A673 (cell line): ENCODE results near the gene IL1RAPL2. TPM values are rescaled to one million over a fixed set of nuclear protein-coding genes. Genes with fewer than 3 reads are reported as not detected.

Experiments
- BruUV-seq: library from RNA; stranded (reverse); fragments of 400-500 nt; replicated peaks from 2 replicates; lab custom pipeline; 2021; lab: Mats Ljungman, UMichigan
- CTCF ChIA-PET: fragments of 300-600 bp; sonication (Branson Sonifier 250); formaldehyde crosslinking; loops from one replicate; lab custom pipeline; 2022; ENCODE audit warnings: antibody characterized with exemption; lab: Charles Lee
- POLR2A ChIA-PET: fragments of 300-600 bp; sonication (Branson Sonifier 250); formaldehyde crosslinking; loops from one replicate; lab custom pipeline; 2022; ENCODE audit warnings: antibody characterized with exemption; ENCODE audit not compliant: low non-redundant PET; lab: Charles Lee
- DNase-seq: peaks from one replicate; pipeline ENCODE4 v3.0.0-alpha.2; 2015; ENCODE audit warnings: low spot score
- H3K27ac ChIP-seq: fragments of 200-600 bp; sonication (generic); 2 replicates; pipeline ENCODE4 v1.5.1; 2016; ENCODE audit warnings: mixed run types, low read depth, mild to moderate bottlenecking, mixed read lengths, antibody characterized with exemption, low read length; ENCODE audit not compliant: poor library complexity, severe bottlenecking
- H3K27me3 ChIP-seq: fragments of 200-600 bp; sonication (generic); replicated peaks from 2 replicates; pipeline ENCODE4 v1.6.1; 2017; ENCODE audit warnings: mixed run types, low read depth, mild to moderate bottlenecking, mixed read lengths, antibody characterized with exemption, low read length; ENCODE audit not compliant: insufficient read depth, poor library complexity
- H3K36me3 ChIP-seq: fragments of 200-600 bp; sonication (generic); 2 replicates; pipeline ENCODE4 v1.6.1; 2016; ENCODE audit warnings: mixed run types, mild to moderate bottlenecking, mixed read lengths, antibody characterized with exemption, low read length; ENCODE audit not compliant: insufficient read depth, poor library complexity, severe bottlenecking
- H3K4me1 ChIP-seq: fragments of 200-600 bp; sonication (generic); 2 replicates; pipeline ENCODE4 v1.6.1; 2017; ENCODE audit warnings: mixed run types, mild to moderate bottlenecking, mixed read lengths, antibody characterized with exemption, low read length; ENCODE audit not compliant: insufficient read depth, poor library complexity, severe bottlenecking
- H3K4me3 ChIP-seq: fragments of 200-600 bp; sonication (generic); 2 replicates; pipeline ENCODE4 v1.5.1; 2016; ENCODE audit warnings: low read depth, mixed run types, mild to moderate bottlenecking, mixed read lengths, low read length; ENCODE audit not compliant: poor library complexity, severe bottlenecking
- H3K9me3 ChIP-seq: fragments of 200-600 bp; sonication (generic); 2 replicates; pipeline ENCODE4 v1.6.1; 2016; ENCODE audit warnings: mixed run types, low read depth, mild to moderate bottlenecking, mixed read lengths, antibody characterized with exemption, low read length; ENCODE audit not compliant: poor library complexity, severe bottlenecking
- CTCF ChIP-seq: fragments of 300-800, 200-600 bp; sonication (generic); conservative IDR thresholded peaks from 2 replicates; pipeline ENCODE4 v1.5.1; 2017; ENCODE audit warnings: low read depth, mild to moderate bottlenecking, antibody characterized with exemption, low read length, moderate library complexity, mixed read lengths
- EZH2 ChIP-seq: fragments of 200-600 bp; sonication (generic); IDR thresholded peaks from 2 replicates; pipeline ENCODE4 v1.6.1; 2017; ENCODE audit warnings: borderline replicate concordance, low read depth, mild to moderate bottlenecking, mixed read lengths, antibody characterized with exemption, low read length; ENCODE audit not compliant: poor library complexity, severe bottlenecking
- intact Hi-C: fragments of 100-400 bp; cut with micrococcal nuclease; formaldehyde crosslinking; loops from one replicate; pipeline ENCODE4 v1.10.0; 2022; ENCODE audit not compliant: unreplicated experiment
- total RNA-seq: library from RNA; stranded (reverse); gene quantifications from 2 replicates; pipeline ENCODE4 v1.2.3, GENCODE V29; 2021

The IL1RAPL2 gene
- total RNA-seq, 1 experiment from 2014 or later, result not detected

- no peak for TF ChIP-seq EZH2
- no peaks in the 10 kb centered on the region for H3K27me3 ChIP-seq
- no peak overlapping the region for H3K4me3 ChIP-seq
- CTCF ChIA-PET, result no interaction called here
- no peak for DNase-seq
- no peaks in the 10 kb centered on the region for H3K36me3 ChIP-seq
- H3K9me3 ChIP-seq, result no peaks in the 10 kb centered on the region
- H3K4me1 ChIP-seq, result no peaks in the 10 kb centered on the region
- intact Hi-C loops, result no loop called here
- POLR2A ChIA-PET, result no interaction called here
- BruUV-seq, result no TSS peak
- no peak overlapping the region for H3K27ac ChIP-seq
These were observed 440.1 kb downstream of the IL1RAPL2 start for GRCh38 chrX:105006103-105006502.

- intact Hi-C loops, result no loop called here
- POLR2A ChIA-PET, result no interaction called here
These were observed 441.0 kb downstream of the IL1RAPL2 start for GRCh38 chrX:105006996-105007395.

GRCh38 chrX:105013719-105014118 is 447.7 kb downstream of the IL1RAPL2 start:
- Histone ChIP-seq H3K4me1 (no peaks in the 10 kb centered on the region), H3K36me3 (no peaks in the 10 kb centered on the region), H3K4me3 (no peak overlapping the region), H3K27me3 (no peaks in the 10 kb centered on the region), H3K9me3 (no peaks in the 10 kb centered on the region), H3K27ac (no peak overlapping the region)
- TF ChIP-seq CTCF (no peak), EZH2 (no peak)
- ChIA-PET POLR2A (no interaction called here), CTCF (no interaction called here)
- DNase-seq, result no peak
- BruUV-seq, result no TSS peak
- intact Hi-C loops, result no loop called here

More at GRCh38 chrX:105006996-105007395, 441.0 kb downstream of the IL1RAPL2 start:
- no TSS peak for BruUV-seq
- H3K27ac ChIP-seq, result no peak overlapping the region
- TF ChIP-seq EZH2 (no peak), CTCF (no peak)
- CTCF ChIA-PET, result no interaction called here
- H3K9me3 ChIP-seq, result no peaks in the 10 kb centered on the region
- H3K36me3 ChIP-seq, result no peaks in the 10 kb centered on the region
- no peak overlapping the region for H3K4me3 ChIP-seq
- no peaks in the 10 kb centered on the region for H3K4me1 ChIP-seq
- H3K27me3 ChIP-seq, result no peaks in the 10 kb centered on the region
- DNase-seq, result no peak

GRCh38 chrX:105017641-105018040 is 451.6 kb downstream of the IL1RAPL2 start:
- intact Hi-C loops, result no loop called here
- ChIA-PET CTCF (no interaction called here), POLR2A (no interaction called here)
- TF ChIP-seq EZH2 (no peak), CTCF (no peak)
- Histone ChIP-seq H3K27ac (no peak overlapping the region), H3K9me3 (no peaks in the 10 kb centered on the region), H3K4me3 (no peak overlapping the region), H3K4me1 (no peaks in the 10 kb centered on the region), H3K36me3 (no peaks in the 10 kb centered on the region), H3K27me3 (no peaks in the 10 kb centered on the region)
- DNase-seq, result no peak
- no TSS peak for BruUV-seq
